Right renal cortex interstitium (tissue), 3 donors: ENCODE measurements around the gene COL27A1. TPM values are rescaled to one million over a fixed set of nuclear protein-coding genes. Genes with fewer than 3 reads are reported as not detected.

ENCODE experiments used
- DNase-seq, 3 donors: peaks; one replicate each; pipeline ENCODE4 v3.0.0-alpha.2; 2013; ENCODE audit warnings: low read depth in 3 of 3, low spot score in 2 of 3
- polyA plus RNA-seq, 3 donors: library from polyadenylated mRNA; unstranded; fragments of 120-200 nt; gene quantifications; one replicate each; pipeline ENCODE4 v1.2.1, GENCODE V29; 2013; ENCODE audit not compliant: insufficient read length in 3 of 3

Gene COL27A1
- polyA plus RNA-seq, 3 donors, result 25.1 to 26.6 (median 26.0) TPM

GRCh38 chr9:114294664-114295063, 139.3 kb downstream of the COL27A1 start:
- no peak for DNase-seq

GRCh38 chr9:114296338-114296737, 141.0 kb downstream of the COL27A1 start:
- DNase-seq, result no peak

GRCh38 chr9:114299286-114300152, 144.2 kb downstream of the COL27A1 start:
- no peak for DNase-seq

GRCh38 chr9:114300153-114300845, 145.0 kb downstream of the COL27A1 start:
- no peak for DNase-seq

- no peak for DNase-seq
Observed at GRCh38 chr9:114300846-114301797, 145.8 kb downstream of the COL27A1 start.

GRCh38 chr9:114301798-114302565, 146.6 kb downstream of the COL27A1 start:
- DNase-seq, result no peak

GRCh38 chr9:114302727-114303126, 147.4 kb downstream of the COL27A1 start:
- DNase-seq, result no peak

- DNase-seq, result no peak
Observed at GRCh38 chr9:114303571-114303970, 148.2 kb downstream of the COL27A1 start.

GRCh38 chr9:114303977-114304376, 148.6 kb downstream of the COL27A1 start:
- DNase-seq, result no peak

GRCh38 chr9:114304416-114305188, 149.3 kb downstream of the COL27A1 start:
- DNase-seq, result no peak

- no peak for DNase-seq
Observed at GRCh38 chr9:114307899-114308267, 152.5 kb downstream of the COL27A1 start.

- DNase-seq, result no peak
Observed at GRCh38 chr9:114308361-114308950, 153.1 kb downstream of the COL27A1 start.

GRCh38 chr9:114309096-114309495, 153.8 kb downstream of the COL27A1 start:
- DNase-seq, result no peak

GRCh38 chr9:114310471-114311450, 155.4 kb downstream of the COL27A1 start:
- DNase-seq, result no peak

- no peak for DNase-seq
Observed at GRCh38 chr9:114311571-114312512, 156.5 kb downstream of the COL27A1 start.

GRCh38 chr9:114312513-114312875, 157.2 kb downstream of the COL27A1 start:
- DNase-seq, result no peak

GRCh38 chr9:114313186-114313585, 157.8 kb downstream of the COL27A1 start:
- DNase-seq, result no peak
